Ovary (tissue), 3 donors: Measurements from ENCODE around the gene FOS.

Source experiments
- POLR2A ChIP-seq: fragments of 450-650 bp; IDR thresholded peaks from one replicate; pipeline ENCODE4 v1.6.1; 2017; ENCODE audit warnings: antibody characterized with exemption, mild to moderate bottlenecking, moderate library complexity
- TF ChIP-seq, protein P1 (sequence below), 3 donors: fragments of 450-650 bp in 2 of 3; fragments of 200-600 bp in 1 of 3; IDR thresholded peaks; one replicate each; pipeline versions ENCODE4 v1.5.1 to v1.8.0; 2016 to 2022; ENCODE audit warnings: antibody characterized with exemption in 3 of 3, mild to moderate bottlenecking in 1 of 3
- donor health status: DM: no; HTN: no; CAD: no.

- TF ChIP-seq, protein P1, sequence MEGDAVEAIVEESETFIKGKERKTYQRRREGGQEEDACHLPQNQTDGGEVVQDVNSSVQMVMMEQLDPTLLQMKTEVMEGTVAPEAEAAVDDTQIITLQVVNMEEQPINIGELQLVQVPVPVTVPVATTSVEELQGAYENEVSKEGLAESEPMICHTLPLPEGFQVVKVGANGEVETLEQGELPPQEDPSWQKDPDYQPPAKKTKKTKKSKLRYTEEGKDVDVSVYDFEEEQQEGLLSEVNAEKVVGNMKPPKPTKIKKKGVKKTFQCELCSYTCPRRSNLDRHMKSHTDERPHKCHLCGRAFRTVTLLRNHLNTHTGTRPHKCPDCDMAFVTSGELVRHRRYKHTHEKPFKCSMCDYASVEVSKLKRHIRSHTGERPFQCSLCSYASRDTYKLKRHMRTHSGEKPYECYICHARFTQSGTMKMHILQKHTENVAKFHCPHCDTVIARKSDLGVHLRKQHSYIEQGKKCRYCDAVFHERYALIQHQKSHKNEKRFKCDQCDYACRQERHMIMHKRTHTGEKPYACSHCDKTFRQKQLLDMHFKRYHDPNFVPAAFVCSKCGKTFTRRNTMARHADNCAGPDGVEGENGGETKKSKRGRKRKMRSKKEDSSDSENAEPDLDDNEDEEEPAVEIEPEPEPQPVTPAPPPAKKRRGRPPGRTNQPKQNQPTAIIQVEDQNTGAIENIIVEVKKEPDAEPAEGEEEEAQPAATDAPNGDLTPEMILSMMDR (IDR thresholded peaks at IDR 0.05), result no peak
- no peak for TF ChIP-seq POLR2A
Observed at GRCh38 chr14:75252254-75252837, 26.3 kb upstream of the FOS start.
